ENCODE results near the gene CHSY3. TPM values are rescaled to one million over a fixed set of nuclear protein-coding genes. Genes with fewer than 3 reads are reported as not detected.

CHSY3 gene
- total RNA-seq, 1 donor from 2014 or later: 3.1 TPM

- intact Hi-C loops (cut with DNase I): no loop called here
- no peak for DNase-seq (ENCODE audit: low spot score)
Measured at GRCh38 chr5:130126746-130127145, 222.5 kb downstream of the CHSY3 start.

DNA sequence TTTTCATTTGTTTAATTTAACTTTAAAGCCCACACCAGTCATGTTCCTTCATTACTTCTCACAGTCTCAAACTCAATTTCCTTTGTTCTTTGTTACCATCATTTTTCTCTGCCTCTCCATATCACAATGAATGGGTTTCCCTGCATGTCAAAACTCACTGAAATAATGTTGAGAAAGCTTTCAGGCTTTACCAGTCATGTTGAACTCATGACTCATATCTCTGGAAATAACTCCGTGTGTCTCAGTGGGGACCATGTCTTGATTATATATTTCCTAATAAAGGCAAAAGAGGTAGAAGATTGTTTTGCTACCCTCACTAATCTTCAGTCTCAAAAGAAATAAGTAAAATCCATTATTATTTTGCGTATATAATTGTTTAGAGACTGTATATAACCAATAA is 231.2 kb downstream of the CHSY3 start:
- no peak for DNase-seq (ENCODE audit: low spot score)
- intact Hi-C loops (cut with DNase I): no loop called here

GRCh38 chr5:130136300-130136699 is 232.0 kb downstream of the CHSY3 start:
- intact Hi-C loops (cut with DNase I): no loop called here
- DNase-seq (ENCODE audit: low spot score): no peak

- no peak for DNase-seq (ENCODE audit: low spot score)
- intact Hi-C loops (cut with DNase I): no loop called here
Measured at GRCh38 chr5:130137681-130138080, 233.4 kb downstream of the CHSY3 start.

- intact Hi-C loops (cut with DNase I): no loop called here
- no peak for DNase-seq (ENCODE audit: low spot score)
Measured at GRCh38 chr5:130138406-130139045, 234.3 kb downstream of the CHSY3 start.

- intact Hi-C loops (cut with DNase I): loop anchor here (2.0 kb wide), 1 partner anchor 237 kb away; the partner anchor contains the start of gene CHSY3
- DNase-seq (ENCODE audit: low spot score): no peak
Measured at GRCh38 chr5:130141659-130142320, 237.5 kb downstream of the CHSY3 start.

- DNase-seq (ENCODE audit: low spot score): no peak
- intact Hi-C loops (cut with DNase I): no loop called here
Measured at GRCh38 chr5:130151239-130151638, 247.0 kb downstream of the CHSY3 start.

DNA sequence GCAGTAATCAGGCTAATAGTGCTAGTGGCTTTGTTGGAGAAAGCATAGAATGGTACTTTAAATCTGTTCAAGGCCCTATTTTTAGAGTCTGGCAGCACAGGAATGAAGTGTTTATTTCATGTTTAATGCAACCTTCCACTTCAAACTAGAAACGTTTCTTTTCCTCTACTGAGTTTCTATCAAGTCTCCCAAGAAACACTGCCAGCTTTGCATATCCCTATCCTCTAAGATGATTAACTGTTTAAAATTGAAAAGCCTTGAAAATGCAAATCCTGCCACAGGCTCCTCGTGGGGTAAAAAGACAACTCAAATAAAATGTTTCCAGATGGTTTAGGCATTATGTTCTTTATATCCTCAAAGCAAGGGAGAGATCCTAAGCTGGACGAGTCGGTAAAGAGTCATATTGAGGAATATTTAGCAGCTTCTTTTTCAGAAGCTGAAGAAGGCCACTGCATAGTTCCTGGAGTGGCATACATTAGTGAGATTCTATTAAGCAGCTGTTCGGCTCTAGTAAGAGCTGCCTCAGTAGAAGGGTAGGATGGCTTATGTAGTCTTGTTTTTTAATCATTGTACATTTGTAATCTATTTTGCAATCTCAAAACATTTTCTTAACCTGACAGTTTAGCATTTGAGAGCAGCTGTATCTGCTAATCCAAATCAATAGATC is 251.2 kb downstream of the CHSY3 start:
- intact Hi-C loops (cut with DNase I): no loop called here
- DNase-seq (ENCODE audit: low spot score): no peak

- intact Hi-C loops (cut with DNase I): no loop called here
- DNase-seq (ENCODE audit: low spot score): no peak
Measured at GRCh38 chr5:130158036-130158435, 253.8 kb downstream of the CHSY3 start.

DNA sequence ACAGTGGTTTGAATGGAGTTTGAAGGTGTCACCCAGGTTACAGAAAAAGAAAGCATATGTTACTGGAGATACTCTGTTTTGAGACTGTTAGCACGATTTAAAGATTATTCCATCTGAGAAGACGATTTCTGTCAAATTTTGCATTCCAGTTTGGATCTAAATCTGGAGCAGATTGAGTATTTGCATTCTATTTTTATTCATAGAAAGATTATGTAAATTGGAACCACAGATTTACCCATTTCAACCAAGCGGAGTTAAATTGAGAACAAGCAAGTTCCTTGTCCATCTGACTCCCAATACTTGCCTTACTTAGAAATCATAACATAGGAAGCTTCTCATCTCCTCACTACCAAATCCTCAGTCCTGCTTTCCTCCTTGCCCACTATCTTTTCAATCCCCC is 255.7 kb downstream of the CHSY3 start:
- DNase-seq (ENCODE audit: low spot score): no peak
- intact Hi-C loops (cut with DNase I): no loop called here

DNA sequence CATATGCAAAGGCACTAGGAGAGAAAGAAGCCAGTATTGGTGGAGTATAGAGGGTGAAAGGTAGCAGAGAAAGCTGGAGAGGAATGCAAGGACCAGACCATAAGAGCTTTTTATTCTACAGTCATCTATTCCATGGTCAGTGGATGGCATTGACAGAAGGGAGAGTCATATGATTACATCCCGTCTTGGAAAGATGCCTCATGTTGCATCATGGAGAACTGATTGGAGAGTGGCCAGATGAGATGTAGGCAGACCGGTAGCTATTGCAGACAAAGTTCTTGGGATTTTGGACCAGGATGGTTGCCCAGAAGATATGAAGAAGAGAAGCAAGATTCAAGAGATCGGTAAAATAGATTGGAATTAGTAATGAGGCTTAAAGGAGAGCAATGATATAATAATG is 260.7 kb downstream of the CHSY3 start:
- no peak for DNase-seq (ENCODE audit: low spot score)
- intact Hi-C loops (cut with DNase I): no loop called here

DNA sequence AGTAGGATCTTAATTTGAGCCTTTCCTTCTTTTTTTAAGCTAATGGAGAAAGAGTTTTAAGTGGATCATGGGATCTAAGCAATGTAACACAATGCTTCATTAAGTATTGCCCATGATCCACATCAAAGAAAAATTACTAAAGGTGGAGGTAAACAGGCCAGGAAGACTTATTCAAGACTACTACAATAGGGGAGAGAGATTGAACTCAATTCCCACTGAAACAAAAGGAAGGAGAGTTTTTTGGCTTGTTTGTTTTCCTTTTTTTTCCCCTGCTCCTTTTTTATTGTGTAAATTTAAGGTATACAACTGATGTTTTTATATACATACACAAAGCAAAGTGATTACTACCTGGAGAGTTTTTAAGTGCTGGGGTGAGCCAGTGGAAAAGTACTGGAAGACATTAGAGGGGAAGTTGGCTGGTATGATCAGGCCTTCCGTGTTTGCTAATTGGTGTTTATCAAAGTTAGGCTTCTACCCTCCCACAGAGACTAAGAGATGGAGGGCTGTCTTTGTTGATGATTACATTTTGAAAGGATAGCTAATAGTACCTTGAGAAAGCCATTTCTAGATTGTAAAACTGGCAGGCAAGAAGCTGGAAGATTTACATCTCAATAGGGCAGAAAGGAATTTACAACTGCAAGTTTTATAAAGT is 262.7 kb downstream of the CHSY3 start:
- no peak for DNase-seq (ENCODE audit: low spot score)
- intact Hi-C loops (cut with DNase I): no loop called here

DNA sequence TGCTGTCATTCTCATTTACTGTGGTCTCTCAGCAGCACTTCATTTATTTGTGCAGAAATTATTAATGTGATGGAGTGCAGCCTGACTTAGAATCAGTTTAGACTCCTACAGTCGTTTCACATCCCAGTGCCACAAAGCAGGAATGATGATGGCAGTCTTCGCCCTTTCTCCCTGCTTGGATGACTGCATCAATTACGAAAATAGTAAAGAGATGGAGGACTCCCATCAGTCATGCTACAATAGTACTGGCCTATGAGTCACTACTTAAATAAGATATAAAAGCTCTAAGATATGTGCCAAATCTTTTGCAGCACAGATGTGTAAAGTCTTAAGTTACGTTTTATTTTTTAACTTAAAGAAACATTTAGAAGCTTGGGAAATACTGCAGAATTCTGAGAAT is 263.9 kb downstream of the CHSY3 start:
- intact Hi-C loops (cut with DNase I): no loop called here
- DNase-seq (ENCODE audit: low spot score): no peak

- intact Hi-C loops (cut with DNase I): no loop called here
- no peak for DNase-seq (ENCODE audit: low spot score)
Measured at GRCh38 chr5:130171699-130172098, 267.4 kb downstream of the CHSY3 start.

- intact Hi-C loops (cut with DNase I): no loop called here
- no peak for DNase-seq (ENCODE audit: low spot score)
Measured at GRCh38 chr5:130183115-130183514, 278.9 kb downstream of the CHSY3 start.

GRCh38 chr5:130189961-130190360 is 285.7 kb downstream of the CHSY3 start:
- intact Hi-C loops (cut with DNase I): no loop called here
- DNase-seq (ENCODE audit: low spot score): no peak

GRCh38 chr5:130198927-130199326 is 294.7 kb downstream of the CHSY3 start:
- intact Hi-C loops (cut with DNase I): no loop called here
- DNase-seq (ENCODE audit: low spot score): no peak

- no peak for DNase-seq (ENCODE audit: low spot score)
- intact Hi-C loops (cut with DNase I): no loop called here
Measured at GRCh38 chr5:130206686-130207085, 302.4 kb downstream of the CHSY3 start.

GRCh38 chr5:130213607-130214006 is 309.3 kb downstream of the CHSY3 start:
- no peak for DNase-seq (ENCODE audit: low spot score)

DNA sequence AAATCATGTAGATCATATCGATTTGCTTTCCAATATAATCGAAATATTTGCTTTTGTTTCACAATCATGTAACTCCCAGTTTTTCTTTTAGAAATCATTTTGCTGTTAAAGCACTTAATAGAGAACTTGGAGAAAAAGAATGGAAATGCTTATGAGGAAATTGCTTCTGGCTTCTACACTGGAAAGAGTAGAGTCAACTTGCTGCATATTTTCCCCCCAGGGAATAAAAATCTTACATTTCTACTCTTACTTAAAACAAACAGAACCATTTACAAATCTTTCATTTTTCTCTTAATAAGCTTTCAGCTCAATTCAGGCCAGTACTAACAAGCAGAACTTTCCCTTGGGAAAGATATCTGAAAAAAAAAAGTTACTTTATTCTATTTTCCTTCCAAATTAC is 312.0 kb downstream of the CHSY3 start:
- no peak for DNase-seq (ENCODE audit: low spot score)
- intact Hi-C loops (cut with DNase I): no loop called here

More at GRCh38 chr5:130213607-130214006, 309.3 kb downstream of the CHSY3 start:
- intact Hi-C loops (cut with DNase I): no loop called here
